ENCODE results near the gene SSBP3. TPM values are rescaled to one million over a fixed set of nuclear protein-coding genes. Genes with fewer than 3 reads are reported as not detected.

The SSBP3 gene
- polyA plus RNA-seq, 6 donors from 2014 or later: 1.7 to 4.2 (median 2.2) TPM

- H3K4me1 Mint-ChIP-seq: peaks cover 25 to 34% (median 31%) of the 10 kb centered on the region in 3 donors
- DNase-seq (no peak), ATAC-seq (ENCODE audit: low read depth in 2 of 2) (no peak)
- no peaks in the 10 kb centered on the region for H3K27me3 Mint-ChIP-seq
- H3K4me3 Mint-ChIP-seq: no peak overlapping the region
- H3K27ac Mint-ChIP-seq: peak overlapping the region in 1 of 6 donors; percentile 17
- no peaks in the 10 kb centered on the region for H3K36me3 Mint-ChIP-seq
- peaks cover 0 to 2% (median 0%) of the 10 kb centered on the region in 7 donors for H3K9me3 Mint-ChIP-seq
Measured at GRCh38 chr1:54302549-54302948, 103.6 kb downstream of the SSBP3 start.

- Mint-ChIP-seq H3K27ac (no peak overlapping the region), H3K27me3 (no peaks in the 10 kb centered on the region), H3K36me3 (no peaks in the 10 kb centered on the region), H3K9me3 (no peaks in the 10 kb centered on the region), H3K4me3 (no peak overlapping the region), H3K4me1 (peaks cover 25 to 36% (median 34%) of the 10 kb centered on the region in 3 donors)
- DNase-seq (no peak), ATAC-seq (ENCODE audit: low read depth in 2 of 2) (no peak)
Measured at GRCh38 chr1:54301497-54301896, 104.7 kb downstream of the SSBP3 start.

DNA sequence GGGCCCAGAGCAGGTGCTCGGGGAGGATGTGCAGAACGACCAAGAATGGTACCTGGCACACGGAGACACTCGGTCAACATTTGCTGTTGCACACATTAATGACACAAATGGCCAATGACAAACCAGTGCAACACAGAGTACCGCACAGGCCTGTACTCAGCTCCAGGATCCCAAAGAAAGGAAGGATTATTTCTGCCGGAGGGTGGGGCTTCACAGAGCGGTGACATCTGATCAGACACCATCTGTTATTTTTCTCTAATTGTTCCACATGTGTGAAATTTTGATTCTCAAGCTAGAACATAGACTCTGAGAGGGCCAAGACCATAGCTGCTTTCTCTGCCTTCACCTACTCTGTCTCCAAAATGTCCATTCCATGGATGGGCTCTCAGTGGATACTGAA is 105.8 kb downstream of the SSBP3 start:
- H3K27me3 Mint-ChIP-seq: no peaks in the 10 kb centered on the region
- ATAC-seq (ENCODE audit: low read depth in 2 of 2): no peak
- H3K4me1 Mint-ChIP-seq: peaks cover 29 to 36% (median 34%) of the 10 kb centered on the region in 3 donors
- H3K36me3 Mint-ChIP-seq: no peaks in the 10 kb centered on the region
- peak overlapping the region in 1 of 8 donors; percentile 11 for H3K4me3 Mint-ChIP-seq
- DNase-seq: no peak
- H3K27ac Mint-ChIP-seq: no peak overlapping the region
- no peaks in the 10 kb centered on the region for H3K9me3 Mint-ChIP-seq

DNA sequence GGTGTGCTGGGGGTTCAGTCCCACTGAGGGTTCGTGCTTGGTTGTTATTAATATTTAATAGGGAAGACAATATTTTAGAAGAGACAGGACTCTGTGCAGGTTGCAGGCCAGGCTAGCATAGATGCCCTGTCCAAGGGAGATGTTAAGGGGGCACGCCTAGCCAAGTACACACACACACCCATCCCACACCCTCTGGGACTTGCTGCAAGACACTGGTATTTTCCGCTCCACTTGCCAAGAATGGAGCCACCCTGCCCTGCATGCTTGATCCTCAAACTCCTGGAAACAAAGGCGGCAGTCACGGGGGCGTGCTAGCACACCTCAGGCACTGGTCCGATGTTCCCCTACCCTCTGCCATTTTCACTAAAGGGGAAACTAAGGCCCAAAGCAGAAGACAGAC is 107.2 kb downstream of the SSBP3 start:
- peak overlapping the region in 3 of 6 donors; percentile 30 to 91 (median 30) for H3K27ac Mint-ChIP-seq

DNA sequence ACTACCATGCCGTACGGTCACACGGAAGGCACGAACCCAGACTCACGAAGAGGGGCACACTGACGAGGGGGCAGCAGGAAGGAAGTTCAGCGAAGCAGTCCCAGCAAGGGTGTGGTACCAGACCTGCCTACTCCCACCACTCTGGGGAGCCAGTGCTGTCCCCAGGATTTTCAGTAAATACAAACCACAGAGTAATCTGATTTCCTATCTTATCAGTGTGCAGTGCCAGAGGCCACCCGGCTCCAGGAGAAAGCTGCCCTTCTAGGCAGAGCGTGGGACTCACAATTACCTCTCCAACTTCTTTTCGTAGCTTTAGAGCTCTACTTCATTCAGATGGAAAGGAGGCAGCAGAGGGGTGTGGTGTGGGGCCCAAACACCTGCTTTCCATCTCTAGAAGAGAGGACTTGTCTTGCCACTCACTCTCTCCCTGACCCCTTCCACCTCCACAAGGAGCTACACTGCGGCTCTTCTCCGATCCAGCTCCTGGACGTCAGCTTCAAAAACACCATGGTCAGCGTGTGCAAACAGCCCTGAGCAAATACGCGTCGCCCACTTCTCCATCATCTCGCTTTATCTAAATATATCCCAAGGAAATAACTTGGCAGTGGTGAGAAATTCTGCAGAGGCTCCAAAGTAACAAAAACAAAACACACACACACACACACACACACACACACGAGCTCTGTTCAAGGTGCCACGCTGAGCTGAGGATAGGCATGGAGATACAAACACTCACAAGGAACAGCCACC is 107.7 kb downstream of the SSBP3 start:
- H3K4me3 Mint-ChIP-seq: peak overlapping the region in 6 of 8 donors; percentile 3 to 65 (median 50)
- H3K4me1 Mint-ChIP-seq: peaks cover 30 to 38% (median 34%) of the 10 kb centered on the region in 3 donors
- peak overlapping the region in 4 of 6 donors; percentile 30 to 91 (median 48) for H3K27ac Mint-ChIP-seq
- no peaks in the 10 kb centered on the region for H3K9me3 Mint-ChIP-seq
- DNase-seq (no peak), ATAC-seq (ENCODE audit: low read depth in 2 of 2) (peak; percentile 21 to 23)
- H3K27me3 Mint-ChIP-seq: no peaks in the 10 kb centered on the region
- no peaks in the 10 kb centered on the region for H3K36me3 Mint-ChIP-seq

More for the DNA sequence above, 107.2 kb downstream of the SSBP3 start:
- no peaks in the 10 kb centered on the region for H3K36me3 Mint-ChIP-seq
- H3K4me1 Mint-ChIP-seq: peaks cover 30 to 39% (median 34%) of the 10 kb centered on the region in 3 donors
- ATAC-seq (ENCODE audit: low read depth in 2 of 2) (no peak), DNase-seq (no peak)
- no peaks in the 10 kb centered on the region for H3K27me3 Mint-ChIP-seq
- peak overlapping the region in 4 of 8 donors; percentile 46 to 65 (median 50) for H3K4me3 Mint-ChIP-seq
- H3K9me3 Mint-ChIP-seq: no peaks in the 10 kb centered on the region

GRCh38 chr1:54297596-54298283 is 108.5 kb downstream of the SSBP3 start:
- peak overlapping the region in 5 of 8 donors; percentile 46 to 65 (median 51) for H3K4me3 Mint-ChIP-seq
- no peaks in the 10 kb centered on the region for H3K36me3 Mint-ChIP-seq
- ATAC-seq (ENCODE audit: low read depth in 2 of 2) (no peak), DNase-seq (no peak)
- peak overlapping the region in 2 of 6 donors; percentile 30 to 42 for H3K27ac Mint-ChIP-seq
- H3K4me1 Mint-ChIP-seq: peaks cover 30 to 40% (median 34%) of the 10 kb centered on the region in 3 donors
- H3K9me3 Mint-ChIP-seq: no peaks in the 10 kb centered on the region
- H3K27me3 Mint-ChIP-seq: no peaks in the 10 kb centered on the region

DNA sequence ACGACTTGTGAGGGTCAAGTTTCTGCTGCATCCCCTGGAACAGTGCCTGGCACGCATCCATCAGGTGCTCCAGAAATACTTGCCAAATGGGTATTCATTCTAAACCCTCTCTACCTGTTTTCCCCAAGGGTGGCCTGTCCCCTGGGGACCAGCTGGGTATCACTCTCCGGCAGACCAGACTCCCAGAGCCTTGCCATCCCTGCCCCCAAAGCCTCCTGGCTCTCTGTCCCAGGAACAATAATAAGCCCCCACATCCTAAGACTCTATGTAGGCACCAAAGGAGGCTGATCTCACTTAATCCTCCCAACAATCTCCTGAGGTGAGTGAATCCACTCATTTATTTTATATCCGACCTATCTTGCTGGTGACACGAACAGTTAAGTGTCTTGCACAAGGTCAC is 109.5 kb downstream of the SSBP3 start:
- Mint-ChIP-seq H3K9me3 (no peaks in the 10 kb centered on the region), H3K27ac (peak overlapping the region in 2 of 6 donors; percentile 34 to 73), H3K36me3 (no peaks in the 10 kb centered on the region), H3K27me3 (no peaks in the 10 kb centered on the region), H3K4me3 (peak overlapping the region in 2 of 8 donors; percentile 39 to 46), H3K4me1 (peaks cover 34 to 43% (median 35%) of the 10 kb centered on the region in 3 donors)
- ATAC-seq (ENCODE audit: low read depth in 2 of 2) (no peak), DNase-seq (no peak)

DNA sequence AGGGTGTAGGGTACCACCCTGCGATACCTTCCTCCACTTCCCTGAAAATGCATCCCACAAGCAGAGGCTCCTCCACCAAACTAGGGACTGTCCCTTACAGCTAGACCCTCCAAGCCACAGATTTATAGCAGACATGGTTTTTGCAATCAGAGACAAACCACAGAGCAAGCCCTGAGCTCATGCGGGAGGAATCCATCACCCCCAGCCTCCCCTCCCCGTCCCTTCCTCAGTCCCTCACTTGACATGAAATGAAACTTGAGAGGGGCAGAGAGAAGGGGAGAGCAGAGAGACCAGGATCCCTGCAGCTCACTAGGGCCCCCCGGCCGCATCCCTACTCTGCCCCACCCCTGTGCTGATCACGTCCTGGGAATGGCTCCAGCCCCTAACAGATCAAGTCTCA is 111.3 kb downstream of the SSBP3 start:
- peaks cover 32 to 38% (median 32%) of the 10 kb centered on the region in 3 donors for H3K4me1 Mint-ChIP-seq
- no peak for DNase-seq
- H3K4me3 Mint-ChIP-seq: no peak overlapping the region

GRCh38 chr1:54292002-54292911 is 113.9 kb downstream of the SSBP3 start:
- H3K27ac Mint-ChIP-seq: no peak overlapping the region
- peaks cover 12 to 32% (median 16%) of the 10 kb centered on the region in 3 donors for H3K4me1 Mint-ChIP-seq

More for the DNA sequence above, 111.3 kb downstream of the SSBP3 start:
- Mint-ChIP-seq H3K27me3 (no peaks in the 10 kb centered on the region), H3K9me3 (no peaks in the 10 kb centered on the region), H3K36me3 (no peaks in the 10 kb centered on the region), H3K27ac (peak overlapping the region in 2 of 6 donors; percentile 37 to 44)
- ATAC-seq (ENCODE audit: low read depth in 2 of 2): no peak

DNA sequence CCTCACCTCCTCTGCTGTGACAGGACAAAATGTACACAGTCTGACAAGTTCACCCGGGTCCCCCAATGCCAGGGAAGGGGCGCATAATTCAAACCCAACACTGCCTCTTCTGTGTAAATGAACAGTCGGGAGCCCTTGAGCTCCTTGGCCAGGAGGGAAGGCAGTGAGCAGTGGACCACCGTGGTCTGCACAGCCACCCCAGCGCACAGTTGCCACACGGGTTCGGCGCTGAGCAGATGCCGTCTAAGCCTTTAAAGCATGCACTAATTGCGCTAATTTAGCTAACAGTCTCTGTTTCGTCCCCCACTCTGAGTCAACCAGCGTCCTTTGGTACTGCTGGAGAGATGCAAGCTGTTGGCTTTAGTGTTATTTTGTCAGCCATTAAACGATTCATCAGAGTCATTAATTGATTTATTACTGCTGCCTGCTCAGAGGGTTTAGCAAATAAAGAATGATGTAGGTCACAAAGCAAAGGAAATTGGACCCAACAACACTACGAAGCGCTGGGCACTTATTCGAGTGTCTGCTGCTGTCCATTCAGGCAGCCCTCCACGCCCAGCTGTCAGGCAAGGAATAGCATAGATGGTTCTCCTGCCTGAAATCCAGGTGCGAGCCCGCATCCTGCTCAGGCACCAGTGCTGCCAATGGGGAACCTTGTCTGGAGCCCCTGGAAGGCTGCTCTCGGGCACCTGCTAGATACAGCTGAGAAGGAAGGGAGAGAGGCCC is 114.8 kb downstream of the SSBP3 start:
- peak overlapping the region in 1 of 6 donors; percentile 74 for H3K27ac Mint-ChIP-seq
- H3K27me3 Mint-ChIP-seq: no peaks in the 10 kb centered on the region
- DNase-seq (no peak), ATAC-seq (ENCODE audit: low read depth in 2 of 2) (no peak)
- H3K9me3 Mint-ChIP-seq: no peaks in the 10 kb centered on the region
- H3K4me1 Mint-ChIP-seq: peaks cover 10 to 30% (median 23%) of the 10 kb centered on the region in 3 donors
- no peak overlapping the region for H3K4me3 Mint-ChIP-seq
- H3K36me3 Mint-ChIP-seq: no peaks in the 10 kb centered on the region

More at GRCh38 chr1:54292002-54292911, 113.9 kb downstream of the SSBP3 start:
- H3K36me3 Mint-ChIP-seq: no peaks in the 10 kb centered on the region
- H3K4me3 Mint-ChIP-seq: no peak overlapping the region
- ATAC-seq (ENCODE audit: low read depth in 2 of 2): no peak
- no peak for DNase-seq
- no peaks in the 10 kb centered on the region for H3K27me3 Mint-ChIP-seq
- H3K9me3 Mint-ChIP-seq: no peaks in the 10 kb centered on the region

GRCh38 chr1:54290506-54291184 is 115.5 kb downstream of the SSBP3 start:
- ATAC-seq (ENCODE audit: low read depth in 2 of 2): no peak
- H3K27me3 Mint-ChIP-seq: no peaks in the 10 kb centered on the region
- no peak overlapping the region for H3K4me3 Mint-ChIP-seq
- H3K9me3 Mint-ChIP-seq: no peaks in the 10 kb centered on the region
- no peak for DNase-seq
- H3K4me1 Mint-ChIP-seq: peaks cover 10 to 30% (median 22%) of the 10 kb centered on the region in 3 donors
- H3K27ac Mint-ChIP-seq: peak overlapping the region in 1 of 6 donors; percentile 74
- no peaks in the 10 kb centered on the region for H3K36me3 Mint-ChIP-seq

- ATAC-seq (ENCODE audit: low read depth in 2 of 2) (no peak), DNase-seq (no peak)
- no peaks in the 10 kb centered on the region for H3K27me3 Mint-ChIP-seq
- H3K4me3 Mint-ChIP-seq: no peak overlapping the region
- H3K36me3 Mint-ChIP-seq: no peaks in the 10 kb centered on the region
- H3K9me3 Mint-ChIP-seq: no peaks in the 10 kb centered on the region
- H3K27ac Mint-ChIP-seq: no peak overlapping the region
- peaks cover 10 to 32% (median 24%) of the 10 kb centered on the region in 3 donors for H3K4me1 Mint-ChIP-seq
Measured at GRCh38 chr1:54289712-54290233, 116.4 kb downstream of the SSBP3 start.
